ENCODE measurements around the gene ABO.

DNA sequence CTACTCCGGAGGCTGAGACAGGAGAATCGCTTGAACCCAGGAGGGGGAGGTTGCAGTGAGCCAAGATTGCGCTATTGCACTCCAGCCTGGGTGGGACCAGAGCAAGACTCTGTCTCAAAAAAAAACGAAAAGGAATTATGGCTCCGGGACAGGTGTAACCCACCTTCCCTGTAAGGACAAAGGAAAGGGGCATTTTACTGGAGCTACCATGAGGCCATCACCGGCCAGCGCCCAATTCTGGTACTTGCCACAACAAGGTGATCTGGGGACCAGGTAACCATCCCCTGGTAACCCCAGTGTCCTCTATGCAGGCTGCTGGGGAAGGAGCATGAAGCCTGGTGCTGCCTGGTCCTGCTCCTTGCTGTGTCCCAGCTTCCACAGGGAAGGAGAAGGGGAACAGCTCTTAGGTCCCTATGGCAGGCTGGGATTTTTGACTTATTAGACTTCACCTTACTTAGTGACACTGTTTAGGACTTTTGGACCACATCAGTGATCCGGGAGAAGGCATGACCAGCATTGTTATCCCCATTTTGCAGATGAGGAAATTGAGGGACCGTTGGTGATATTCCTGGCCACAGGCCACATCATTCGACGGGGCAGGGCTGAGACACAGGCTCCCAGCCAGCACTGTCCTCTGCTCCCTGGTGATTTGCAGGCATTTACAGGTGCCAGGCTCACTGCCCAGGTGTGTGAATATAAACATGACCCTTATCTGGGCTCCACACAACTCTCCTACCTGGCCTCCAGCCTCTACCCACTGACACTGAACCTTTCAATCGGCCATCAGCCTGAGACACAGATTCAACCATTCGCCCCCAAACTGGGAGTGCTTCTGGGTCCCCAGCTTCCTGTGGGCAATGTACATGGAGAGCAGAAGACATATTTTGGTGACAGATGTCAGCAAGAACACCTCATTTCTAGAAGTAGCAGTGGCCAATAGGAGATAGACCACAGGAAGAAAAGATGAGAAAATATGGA lies 26.5 kb upstream of the ABO start:
- TF ChIP-seq POLR2A (IDR thresholded peaks at IDR 0.05; ENCODE audit: low read depth, low read length) (no peak), SPI1 (IDR thresholded peaks at IDR 0.05; ENCODE audit: low read depth, low read length) (no peak), POLR2AphosphoS5 (IDR thresholded peaks at IDR 0.05; ENCODE audit: low read depth, low read length) (no peak), TAF1 (IDR thresholded peaks at IDR 0.05; ENCODE audit: low read depth, low read length) (no peak)
